ENCODE measurements around the gene PCBP3.

- no peak for TF ChIP-seq CTCF (IDR thresholded peaks at IDR 0.05; ENCODE audit: control extremely low read depth in 1 of 3, insufficient read depth in 1 of 3, low read depth in 1 of 3, low read length in 3 of 3)
- TF ChIP-seq CHD7 (IDR thresholded peaks at IDR 0.05; ENCODE audit: insufficient replicate concordance, low read length) = no peak
- TF ChIP-seq BACH1 (IDR thresholded peaks at IDR 0.05; ENCODE audit: low read length) = no peak
- TF ChIP-seq BRCA1 (IDR thresholded peaks at IDR 0.05; ENCODE audit: low read depth, low read length) = no peak
- TF ChIP-seq USF2 (IDR thresholded peaks at IDR 0.05; ENCODE audit: low read length) = no peak
- no peak for TF ChIP-seq RFX5 (IDR thresholded peaks at IDR 0.05; ENCODE audit: borderline replicate concordance, low read depth, low read length)
- TF ChIP-seq TCF12 (IDR thresholded peaks at IDR 0.05; ENCODE audit: low read depth, low read length) = no peak
- no peak for TF ChIP-seq EGR1 (IDR thresholded peaks at IDR 0.05; ENCODE audit: borderline replicate concordance, low read depth, low read length)
- no peak for TF ChIP-seq ATF3 (IDR thresholded peaks at IDR 0.05; ENCODE audit: insufficient read depth, low read depth, low read length)
- TF ChIP-seq JUND (IDR thresholded peaks at IDR 0.05; ENCODE audit: low read length) = no peak
- no peak for TF ChIP-seq CBX5 (IDR thresholded peaks at IDR 0.05; ENCODE audit: low read depth, low read length)
- no peak for TF ChIP-seq RBBP5 (IDR thresholded peaks at IDR 0.05; ENCODE audit: borderline replicate concordance, low read depth, low read length)
These were observed 98.2 kb downstream of the PCBP3 start for GRCh38 chr21:45741691-45742090.
